CD8-positive, alpha-beta memory T cell (primary cell): ENCODE results near the gene SLC15A4. TPM values are rescaled to one million over a fixed set of nuclear protein-coding genes. Genes with fewer than 3 reads are reported as not detected.
"Not testable (repeated sequence)": the region's sequence is repeated elsewhere in the genome, so short reads cannot be mapped to it uniquely, and the experiment has no call there.

Source experiments
- CTCF ChIA-PET: fragments of 350-600 bp; sonication (Branson Sonifier 250); formaldehyde crosslinking; loops from one replicate; lab custom pipeline; 2021; ENCODE audit warnings: antibody characterized with exemption; lab: Charles Lee
- POLR2A ChIA-PET: fragments of 350-600 bp; sonication (Branson Sonifier 250); formaldehyde crosslinking; loops from one replicate; lab custom pipeline; 2021; ENCODE audit warnings: antibody characterized with exemption; lab: Charles Lee
- DNase-seq, 5 donors: peaks; one replicate each; pipeline versions ENCODE4 v3.0.0 to v3.0.0-alpha.2; 2020 to 2022; ENCODE audit warnings: mixed read lengths in 1 of 5
- H3K27ac ChIP-seq: one replicate; pipeline ENCODE4 v1.7.0; 2013; ENCODE audit warnings: low read depth, mild to moderate bottlenecking, low read length, moderate library complexity
- H3K27me3 ChIP-seq: 2 replicates; pipeline ENCODE4 v1.7.0; 2013; ENCODE audit warnings: low read length, mild to moderate bottlenecking; ENCODE audit not compliant: insufficient read depth, poor library complexity, severe bottlenecking
- H3K36me3 ChIP-seq: 2 replicates; pipeline ENCODE4 v1.7.0; 2013; ENCODE audit warnings: mild to moderate bottlenecking, low read length, moderate library complexity; ENCODE audit not compliant: insufficient read depth
- H3K4me1 ChIP-seq: 2 replicates; pipeline ENCODE4 v1.7.0; 2013; ENCODE audit warnings: mild to moderate bottlenecking, low read length, moderate library complexity; ENCODE audit not compliant: insufficient read depth
- H3K4me3 ChIP-seq: 2 replicates; pipeline ENCODE4 v1.7.0; 2013; ENCODE audit warnings: mild to moderate bottlenecking, low read length
- H3K9me3 ChIP-seq: 2 replicates; pipeline ENCODE4 v1.7.0; 2013; ENCODE audit warnings: mild to moderate bottlenecking, low read length
- H3K27ac Mint-ChIP-seq, 8 donors: one replicate each; pipeline ENCODE4 v1.8.0; 2020 to 2021; ENCODE audit warnings: mixed read lengths in 8 of 8, mild to moderate bottlenecking in 6 of 8, inconsistent platforms in 3 of 8, moderate library complexity in 3 of 8
- H3K27me3 Mint-ChIP-seq, 2 donors: one replicate each; pipeline ENCODE4 v1.8.0; 2020 to 2021; ENCODE audit warnings: mixed read lengths in 2 of 2, mild to moderate bottlenecking in 1 of 2, moderate library complexity in 1 of 2
- H3K36me3 Mint-ChIP-seq, 3 donors: one replicate each; pipeline ENCODE4 v1.8.0; 2020 to 2021; ENCODE audit warnings: mixed read lengths in 3 of 3, inconsistent platforms in 1 of 3, mild to moderate bottlenecking in 1 of 3
- H3K4me1 Mint-ChIP-seq, 3 donors: one replicate each; pipeline ENCODE4 v1.8.0; 2020 to 2021; ENCODE audit warnings: mixed read lengths in 3 of 3, inconsistent platforms in 1 of 3, mild to moderate bottlenecking in 1 of 3
- H3K4me3 Mint-ChIP-seq, 7 donors: one replicate each; pipeline ENCODE4 v1.8.0; 2020 to 2021; ENCODE audit warnings: mixed read lengths in 7 of 7, mild to moderate bottlenecking in 6 of 7, moderate library complexity in 4 of 7, inconsistent platforms in 2 of 7
- H3K9me3 Mint-ChIP-seq, 5 donors: one replicate each; pipeline ENCODE4 v1.8.0; 2020 to 2022; ENCODE audit warnings: mixed read lengths in 5 of 5, mild to moderate bottlenecking in 3 of 5, moderate library complexity in 2 of 5, inconsistent platforms in 1 of 5
- polyA plus RNA-seq: library from polyadenylated mRNA; unstranded; fragments of 300-500 nt; fragmentation: Illumina TruSeq; gene quantifications from one replicate; pipeline ENCODE4 v1.2.3, GENCODE V29; 2021
- total RNA-seq, 2 experiments: library from RNA; stranded (reverse); gene quantifications; one replicate each; pipeline ENCODE4 v1.2.3, GENCODE V29; 2021

The SLC15A4 gene
- total and polyA plus RNA-seq, 3 experiments from 2014 or later: 16.1 to 21.7 (median 21.0) TPM

DNA sequence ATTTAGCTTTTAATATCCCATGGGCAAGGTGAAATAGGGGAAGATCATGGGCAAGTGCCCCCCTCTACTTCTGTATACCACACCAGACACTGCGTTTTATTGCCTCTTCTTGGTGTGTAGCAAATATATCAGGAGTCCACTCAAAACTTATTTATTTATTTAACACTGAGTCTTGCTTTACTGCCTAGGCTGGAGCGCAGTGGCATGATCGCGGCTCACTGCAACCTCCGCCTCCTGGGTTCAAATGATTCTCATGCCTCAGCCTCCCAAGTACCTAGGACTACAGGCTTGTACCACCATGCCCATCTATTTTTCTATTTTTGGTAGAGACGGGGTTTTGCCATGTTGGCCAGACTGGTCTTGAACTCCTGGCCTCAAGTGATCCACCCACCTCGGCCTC is 27.7 kb upstream of the SLC15A4 start:
- H3K9me3 ChIP-seq, H3K9me3 Mint-ChIP-seq, H3K36me3 ChIP-seq, CTCF ChIA-PET, H3K4me3 ChIP-seq, DNase-seq, H3K27ac Mint-ChIP-seq, H3K27me3 ChIP-seq, H3K4me1 ChIP-seq, H3K4me3 Mint-ChIP-seq, H3K4me1 Mint-ChIP-seq, POLR2A ChIA-PET, H3K27ac ChIP-seq, H3K36me3 Mint-ChIP-seq: not testable (repeated sequence)
- peaks cover 28 to 34% of the 10 kb centered on the region in 2 donors for H3K27me3 Mint-ChIP-seq

GRCh38 chr12:128850400-128850799 is 26.6 kb upstream of the SLC15A4 start:
- Mint-ChIP-seq H3K27me3 (peaks cover 23 to 30% of the 10 kb centered on the region in 2 donors), H3K27ac (no peak overlapping the region), H3K4me3 (no peak overlapping the region), H3K36me3 (no peaks in the 10 kb centered on the region), H3K4me1 (peaks cover 0 to 4% (median 2%) of the 10 kb centered on the region in 3 donors), H3K9me3 (no peaks in the 10 kb centered on the region)
- Histone ChIP-seq H3K36me3 (no peaks in the 10 kb centered on the region), H3K27ac (no peak overlapping the region), H3K4me1 (no peaks in the 10 kb centered on the region), H3K9me3 (no peaks in the 10 kb centered on the region), H3K27me3 (no peaks in the 10 kb centered on the region), H3K4me3 (no peak overlapping the region)
- DNase-seq: no peak
- ChIA-PET POLR2A (no interaction called here), CTCF (no interaction called here)

- Mint-ChIP-seq H3K27me3 (peaks cover 21 to 24% of the 10 kb centered on the region in 2 donors), H3K27ac (peak overlapping the region in 1 of 8 donors; percentile 39)
- H3K27ac ChIP-seq, H3K9me3 ChIP-seq, DNase-seq, CTCF ChIA-PET, H3K27me3 ChIP-seq, H3K4me1 Mint-ChIP-seq, H3K4me1 ChIP-seq, H3K4me3 Mint-ChIP-seq, H3K4me3 ChIP-seq, H3K9me3 Mint-ChIP-seq, POLR2A ChIA-PET, H3K36me3 ChIP-seq, H3K36me3 Mint-ChIP-seq: not testable (repeated sequence)
Measured at GRCh38 chr12:128849806-128850205, 26.0 kb upstream of the SLC15A4 start.

DNA sequence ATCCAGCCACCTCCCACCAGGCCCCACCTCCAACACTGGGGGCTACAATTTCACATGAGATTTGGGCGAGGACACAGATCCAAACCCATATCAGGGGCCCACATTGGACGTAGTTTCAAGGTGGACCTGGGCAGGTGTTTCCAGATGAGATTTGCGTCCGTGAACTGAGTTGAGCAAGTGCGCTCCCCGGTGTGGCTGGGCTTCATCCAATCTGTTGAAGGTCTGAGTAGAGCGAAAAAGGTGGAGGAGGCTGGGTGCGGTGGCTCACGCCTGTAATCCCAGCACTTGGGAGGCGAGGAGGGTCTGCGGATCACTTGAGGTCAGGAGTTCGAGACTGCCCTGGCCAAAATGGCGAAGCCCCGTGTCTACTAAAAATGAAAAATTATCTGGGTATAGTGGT is 24.6 kb upstream of the SLC15A4 start:
- DNase-seq: no peak
- Histone ChIP-seq H3K9me3 (no peaks in the 10 kb centered on the region), H3K27ac (no peak overlapping the region), H3K27me3 (no peaks in the 10 kb centered on the region), H3K4me3 (no peak overlapping the region), H3K4me1 (no peaks in the 10 kb centered on the region), H3K36me3 (no peaks in the 10 kb centered on the region)
- ChIA-PET POLR2A (no interaction called here), CTCF (no interaction called here)
- Mint-ChIP-seq H3K27ac (peak overlapping the region in 1 of 8 donors; percentile 29), H3K9me3 (no peaks in the 10 kb centered on the region), H3K4me1 (no peaks in the 10 kb centered on the region), H3K27me3 (peaks cover 11 to 18% of the 10 kb centered on the region in 2 donors), H3K4me3 (no peak overlapping the region), H3K36me3 (no peaks in the 10 kb centered on the region)

- H3K4me1 ChIP-seq, CTCF ChIA-PET, H3K36me3 Mint-ChIP-seq, H3K27me3 ChIP-seq, H3K4me3 Mint-ChIP-seq, H3K27ac Mint-ChIP-seq, H3K9me3 Mint-ChIP-seq, DNase-seq, H3K36me3 ChIP-seq, H3K9me3 ChIP-seq, H3K4me1 Mint-ChIP-seq, H3K27ac ChIP-seq, H3K4me3 ChIP-seq, POLR2A ChIA-PET: not testable (repeated sequence)
- H3K27me3 Mint-ChIP-seq: peaks cover 5 to 12% of the 10 kb centered on the region in 2 donors
Measured at GRCh38 chr12:128846671-128847070, 22.9 kb upstream of the SLC15A4 start.

GRCh38 chr12:128844031-128844635 is 20.4 kb upstream of the SLC15A4 start:
- ChIA-PET POLR2A (no interaction called here), CTCF (no interaction called here)
- Mint-ChIP-seq H3K9me3 (no peaks in the 10 kb centered on the region), H3K4me1 (peaks cover 9 to 10% (median 9%) of the 10 kb centered on the region in 3 donors), H3K27ac (no peak overlapping the region), H3K4me3 (no peak overlapping the region), H3K36me3 (no peaks in the 10 kb centered on the region), H3K27me3 (peaks cover 6 to 11% of the 10 kb centered on the region in 2 donors)
- no peaks in the 10 kb centered on the region for H3K4me1 ChIP-seq
- H3K36me3 ChIP-seq: no peaks in the 10 kb centered on the region
- no peak overlapping the region for H3K4me3 ChIP-seq
- H3K9me3 ChIP-seq: no peaks in the 10 kb centered on the region
- H3K27ac ChIP-seq: no peak overlapping the region
- H3K27me3 ChIP-seq: no peaks in the 10 kb centered on the region
- no peak for DNase-seq

GRCh38 chr12:128843538-128843937 is 19.8 kb upstream of the SLC15A4 start:
- H3K4me3 Mint-ChIP-seq: no peak overlapping the region
- no peak for DNase-seq
- H3K27ac ChIP-seq: no peak overlapping the region
- no peaks in the 10 kb centered on the region for H3K9me3 Mint-ChIP-seq
- no peak overlapping the region for H3K4me3 ChIP-seq
- H3K27me3 Mint-ChIP-seq: peaks cover 6 to 15% of the 10 kb centered on the region in 2 donors
- H3K4me1 Mint-ChIP-seq: peaks cover 9 to 10% (median 9%) of the 10 kb centered on the region in 3 donors
- no peaks in the 10 kb centered on the region for H3K4me1 ChIP-seq
- H3K9me3 ChIP-seq: no peaks in the 10 kb centered on the region
- ChIA-PET CTCF (no interaction called here), POLR2A (no interaction called here)
- no peaks in the 10 kb centered on the region for H3K27me3 ChIP-seq
- H3K27ac Mint-ChIP-seq: no peak overlapping the region
- H3K36me3 ChIP-seq: no peaks in the 10 kb centered on the region
- H3K36me3 Mint-ChIP-seq: no peaks in the 10 kb centered on the region

- Histone ChIP-seq H3K4me3 (no peak overlapping the region), H3K27me3 (no peaks in the 10 kb centered on the region), H3K27ac (no peak overlapping the region), H3K36me3 (no peaks in the 10 kb centered on the region), H3K4me1 (no peaks in the 10 kb centered on the region), H3K9me3 (no peaks in the 10 kb centered on the region)
- Mint-ChIP-seq H3K27ac (peak overlapping the region in 1 of 8 donors; percentile 16), H3K9me3 (no peaks in the 10 kb centered on the region), H3K4me3 (no peak overlapping the region), H3K27me3 (peaks cover 4 to 15% of the 10 kb centered on the region in 2 donors), H3K4me1 (peaks cover 9 to 10% (median 9%) of the 10 kb centered on the region in 3 donors), H3K36me3 (no peaks in the 10 kb centered on the region)
- DNase-seq: no peak
- ChIA-PET POLR2A (no interaction called here), CTCF (no interaction called here)
Measured at GRCh38 chr12:128842579-128842978, 18.8 kb upstream of the SLC15A4 start.
